ENCODE data around the gene RENBP. TPM values are rescaled to one million over a fixed set of nuclear protein-coding genes. Genes with fewer than 3 reads are reported as not detected.
A peak's percentile ranks its signal among the peaks of the same experiment; 100 is the strongest.

Gene RENBP
- total and polyA plus RNA-seq, 4 donors = 1.0 to 7.9 (median 7.0) TPM

- H3K9ac ChIP-seq (ENCODE audit: low read depth in 1 of 2, low read length in 2 of 2) = no peak overlapping the region
- H3K4me1 ChIP-seq (ENCODE audit: control insufficient read depth in 4 of 4, insufficient read depth in 4 of 4, low read length in 3 of 4) = peaks cover 11 to 58% (median 47%) of the 10 kb centered on the region in 4 donors
- peak overlapping the region in 1 of 2 donors; percentile 31 for H3K27ac ChIP-seq (ENCODE audit: low read depth in 1 of 2, low read length in 2 of 2)
- H3K36me3 ChIP-seq (ENCODE audit: control insufficient read depth in 4 of 4, insufficient read depth in 3 of 4, low read depth in 1 of 4, low read length in 3 of 4) = peaks cover 0 to 6% (median 2%) of the 10 kb centered on the region in 4 donors
- peak overlapping the region in 1 of 3 donors; percentile 81 for H3K4me3 ChIP-seq (ENCODE audit: low read depth in 1 of 3, low read length in 3 of 3)
- H3K9me3 ChIP-seq (ENCODE audit: control insufficient read depth in 4 of 4, low read length in 3 of 4) = no peaks in the 10 kb centered on the region
- no peaks in the 10 kb centered on the region for H3K27me3 ChIP-seq (ENCODE audit: control insufficient read depth in 4 of 4, insufficient read depth in 4 of 4, low read length in 3 of 4)
- 32% methylated on average over 12 of the region's 12 CpGs for WGBS
- no peak for DNase-seq (ENCODE audit: low spot score)
- no peak for TF ChIP-seq HNF4A (conservative IDR thresholded peaks at IDR 0.05)
- TF ChIP-seq CTCF (IDR thresholded peaks at IDR 0.05; ENCODE audit: low read depth, low read length, missing input control) = no peak
- no peak for TF ChIP-seq SP1 (IDR thresholded peaks at IDR 0.05)
- TF ChIP-seq GABPA (IDR thresholded peaks at IDR 0.05 in 1 of 2, conservative IDR thresholded peaks at IDR 0.05 in 1 of 2) = no peak
- TF ChIP-seq EGR1 (IDR thresholded peaks at IDR 0.05; ENCODE audit: low read depth in 2 of 2) = no peak
- no peak for TF ChIP-seq MAX (IDR thresholded peaks at IDR 0.05)
- no peak for TF ChIP-seq YY1 (IDR thresholded peaks at IDR 0.05)
- TF ChIP-seq NR2F2 (IDR thresholded peaks at IDR 0.05) = no peak
- no peak for TF ChIP-seq REST (IDR thresholded peaks at IDR 0.05)
- no peak for TF ChIP-seq FOXA1 (IDR thresholded peaks at IDR 0.05)
- no peak for TF ChIP-seq FOXA2 (IDR thresholded peaks at IDR 0.05)
- no peak for TF ChIP-seq RAD21 (IDR thresholded peaks at IDR 0.05)
- no peak for TF ChIP-seq JUND (IDR thresholded peaks at IDR 0.05)
- TF ChIP-seq ATF3 (IDR thresholded peaks at IDR 0.05) = no peak
- no peak for TF ChIP-seq TAF1 (conservative IDR thresholded peaks at IDR 0.05)
- TF ChIP-seq HNF4G (IDR thresholded peaks at IDR 0.05) = no peak
- TF ChIP-seq RXRA (IDR thresholded peaks at IDR 0.05) = no peak
- TF ChIP-seq ZBTB33 (IDR thresholded peaks at IDR 0.05) = no peak
Measured at GRCh38 chrX:153968754-153969124, 24.3 kb upstream of the RENBP start.

Data from liver (tissue), 9 donors.